Astrocyte of the spinal cord (primary cell): ENCODE measurements around the gene CTIF.

Experiments used
- DNase-seq: peaks from one replicate; pipeline ENCODE4 v3.0.0; 2011; ENCODE audit warnings: low read depth, low spot score
- H3K4me3 ChIP-seq: 2 replicates; pipeline ENCODE4 v1.5.1; 2011; ENCODE audit warnings: low read depth, mild to moderate bottlenecking, low read length, moderate library complexity
- in situ Hi-C: cut with HindIII; loops from 2 replicates; pipeline ENCODE4 v1.10.0; 2017; ENCODE audit warnings: low sequenced_read_pairs
- TF ChIP-seq, protein P1 (sequence below): IDR thresholded peaks from 2 replicates; pipeline ENCODE4 v1.5.1; 2012; ENCODE audit warnings: low read depth, mild to moderate bottlenecking, low read length, inconsistent platforms

The CTIF gene

GRCh38 chr18:48876590-48876989 lies 337.8 kb downstream of the CTIF start:
- no peak for DNase-seq
- no peak overlapping the region for H3K4me3 ChIP-seq
- TF ChIP-seq, protein P1, sequence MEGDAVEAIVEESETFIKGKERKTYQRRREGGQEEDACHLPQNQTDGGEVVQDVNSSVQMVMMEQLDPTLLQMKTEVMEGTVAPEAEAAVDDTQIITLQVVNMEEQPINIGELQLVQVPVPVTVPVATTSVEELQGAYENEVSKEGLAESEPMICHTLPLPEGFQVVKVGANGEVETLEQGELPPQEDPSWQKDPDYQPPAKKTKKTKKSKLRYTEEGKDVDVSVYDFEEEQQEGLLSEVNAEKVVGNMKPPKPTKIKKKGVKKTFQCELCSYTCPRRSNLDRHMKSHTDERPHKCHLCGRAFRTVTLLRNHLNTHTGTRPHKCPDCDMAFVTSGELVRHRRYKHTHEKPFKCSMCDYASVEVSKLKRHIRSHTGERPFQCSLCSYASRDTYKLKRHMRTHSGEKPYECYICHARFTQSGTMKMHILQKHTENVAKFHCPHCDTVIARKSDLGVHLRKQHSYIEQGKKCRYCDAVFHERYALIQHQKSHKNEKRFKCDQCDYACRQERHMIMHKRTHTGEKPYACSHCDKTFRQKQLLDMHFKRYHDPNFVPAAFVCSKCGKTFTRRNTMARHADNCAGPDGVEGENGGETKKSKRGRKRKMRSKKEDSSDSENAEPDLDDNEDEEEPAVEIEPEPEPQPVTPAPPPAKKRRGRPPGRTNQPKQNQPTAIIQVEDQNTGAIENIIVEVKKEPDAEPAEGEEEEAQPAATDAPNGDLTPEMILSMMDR = no peak
- in situ Hi-C loops = no loop called here

DNA sequence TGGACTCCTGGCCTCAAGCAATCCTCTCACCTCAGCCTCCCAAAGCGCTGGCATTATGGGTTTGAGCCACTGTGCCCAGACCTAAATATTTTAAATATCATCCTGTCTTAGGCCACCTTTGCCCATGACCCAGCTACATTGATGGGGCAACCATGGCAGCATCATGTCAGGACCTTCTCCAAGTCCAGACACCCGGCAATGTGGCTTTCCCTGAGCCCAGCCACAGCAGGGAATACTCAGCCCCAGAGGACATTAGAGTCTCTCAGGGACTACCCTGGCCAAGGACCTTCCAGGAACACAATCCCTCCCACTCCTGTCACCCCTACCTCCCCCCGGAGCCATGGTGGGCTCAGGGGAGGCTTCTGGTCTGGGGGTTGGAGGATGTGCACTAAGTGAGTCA lies 339.1 kb downstream of the CTIF start:
- DNase-seq = peak; percentile 47
- no peak overlapping the region for H3K4me3 ChIP-seq
- TF ChIP-seq, protein P1 = no peak
- in situ Hi-C loops = no loop called here

DNA sequence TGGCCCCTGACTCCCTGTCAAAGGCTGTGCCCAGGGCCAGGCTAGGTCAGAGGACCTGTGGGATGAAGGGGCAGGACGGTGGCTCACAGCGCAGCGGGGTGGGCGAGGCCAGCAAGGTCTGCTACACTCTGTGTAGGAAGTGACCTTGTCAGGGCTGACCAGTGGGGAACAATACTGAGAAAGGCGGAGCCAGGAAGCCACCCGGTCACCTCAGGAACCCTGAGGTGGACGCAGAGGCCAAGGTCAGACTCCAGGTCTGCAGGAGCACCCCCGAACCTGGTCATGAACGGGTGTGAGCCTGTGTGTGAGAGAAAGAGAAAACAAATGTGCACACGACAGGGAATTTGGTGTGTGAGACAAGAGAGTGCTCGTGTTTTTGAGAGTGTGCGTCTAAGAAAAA lies 339.6 kb downstream of the CTIF start:
- TF ChIP-seq, protein P1 = no peak
- DNase-seq = no peak
- no peak overlapping the region for H3K4me3 ChIP-seq
- in situ Hi-C loops = no loop called here

DNA sequence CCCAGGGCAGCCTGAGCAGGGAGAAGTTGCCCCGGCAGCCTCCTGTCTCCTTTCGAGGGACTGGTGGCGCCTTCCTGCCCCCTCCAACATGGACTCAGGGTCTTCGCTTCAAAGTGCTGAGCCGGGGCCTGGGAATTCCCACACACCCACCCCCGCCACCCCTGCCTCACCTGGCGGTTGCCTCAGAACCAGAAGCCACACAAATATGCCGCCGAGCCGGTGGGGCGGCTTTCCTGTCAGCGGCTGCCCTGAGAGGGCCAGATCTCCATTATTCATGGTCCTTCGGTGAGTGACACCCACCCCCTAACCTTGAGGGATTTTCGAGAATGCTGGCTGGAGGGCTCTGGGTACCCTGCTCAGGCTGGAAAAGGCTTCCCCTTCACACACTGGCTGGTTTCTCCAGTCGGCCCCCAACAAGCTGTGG lies 340.2 kb downstream of the CTIF start:
- no peak overlapping the region for H3K4me3 ChIP-seq
- no peak for DNase-seq
- in situ Hi-C loops = no loop called here
- TF ChIP-seq, protein P1 = no peak

DNA sequence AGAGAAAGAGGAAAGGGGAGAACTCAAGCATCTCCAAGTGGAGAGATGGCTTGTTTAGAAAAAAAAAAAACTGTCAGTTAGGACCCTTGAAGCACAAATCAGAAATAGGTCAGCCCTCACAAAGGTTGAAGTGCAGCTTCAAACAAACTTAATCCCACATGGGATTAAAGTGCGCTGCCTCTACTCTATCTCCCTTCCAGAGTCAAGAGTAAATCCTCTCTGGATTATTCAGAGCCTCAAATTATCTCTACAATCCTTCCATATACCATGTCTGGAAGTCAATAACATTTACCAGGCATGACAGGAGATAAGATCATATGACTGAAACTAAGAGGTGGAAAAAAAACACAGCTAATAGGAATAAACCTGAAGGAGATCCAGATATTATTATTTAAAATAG lies 342.1 kb downstream of the CTIF start:
- no peak for DNase-seq
- in situ Hi-C loops = no loop called here
- TF ChIP-seq, protein P1 = no peak
- no peak overlapping the region for H3K4me3 ChIP-seq

GRCh38 chr18:48882379-48882778 lies 343.5 kb downstream of the CTIF start:
- TF ChIP-seq, protein P1 = no peak
- H3K4me3 ChIP-seq = no peak overlapping the region
- DNase-seq = no peak
- in situ Hi-C loops = no loop called here

GRCh38 chr18:48884306-48884705 lies 345.5 kb downstream of the CTIF start:
- H3K4me3 ChIP-seq = no peak overlapping the region
- no peak for DNase-seq
- in situ Hi-C loops = no loop called here
- TF ChIP-seq, protein P1 = no peak
